Activated CD8-positive, alpha-beta T cell treated with anti-CD3 and anti-CD28 coated beads for 36 hours (primary cell): ENCODE data around the gene SDC3. TPM values are rescaled to one million over a fixed set of nuclear protein-coding genes. Genes with fewer than 3 reads are reported as not detected.

Experiments
- ATAC-seq: fragments of 200-7000 bp; cut with Tn5 transposase; one replicate; pipeline ENCODE4 v1.10.0; 2021; ENCODE audit warnings: mild to moderate bottlenecking, moderate library complexity
- CTCF ChIA-PET: fragments of 350-600 bp; sonication (Branson Sonifier 250); formaldehyde crosslinking; loops from one replicate; lab custom pipeline; 2021; ENCODE audit warnings: antibody characterized with exemption; lab: Charles Lee
- POLR2A ChIA-PET: fragments of 350-600 bp; sonication (Branson Sonifier 250); formaldehyde crosslinking; loops from one replicate; lab custom pipeline; 2021; ENCODE audit warnings: antibody characterized with exemption; lab: Charles Lee
- DNase-seq: peaks from one replicate; pipeline ENCODE4 v3.0.0-alpha.2; 2020
- H3K27ac Mint-ChIP-seq: one replicate; pipeline ENCODE4 v1.8.0; 2021; ENCODE audit warnings: mild to moderate bottlenecking, mixed read lengths
- H3K27me3 Mint-ChIP-seq: one replicate; pipeline ENCODE4 v1.8.0; 2021; ENCODE audit warnings: mixed read lengths
- H3K36me3 Mint-ChIP-seq: one replicate; pipeline ENCODE4 v1.8.0; 2021; ENCODE audit warnings: low read depth, mixed read lengths
- H3K4me1 Mint-ChIP-seq: one replicate; pipeline ENCODE4 v1.8.0; 2021; ENCODE audit warnings: low read depth, mixed read lengths
- H3K4me3 Mint-ChIP-seq: one replicate; pipeline ENCODE4 v1.8.0; 2021; ENCODE audit warnings: mild to moderate bottlenecking, moderate library complexity, mixed read lengths
- H3K9me3 Mint-ChIP-seq: one replicate; pipeline ENCODE4 v1.8.0; 2021; ENCODE audit warnings: mixed read lengths
- CTCF ChIP-seq: fragments of 200-600 bp; IDR thresholded peaks from one replicate; pipeline ENCODE4 v1.8.0; 2022; ENCODE audit warnings: antibody characterized with exemption, mild to moderate bottlenecking
- intact Hi-C: fragments of 100-400 bp; cut with micrococcal nuclease; formaldehyde crosslinking; loops from one replicate; pipeline ENCODE4 v1.10.0; 2022
- total RNA-seq, 2 experiments: library from RNA; stranded (reverse); gene quantifications; one replicate each; pipeline ENCODE4 v1.2.3, GENCODE V29; 2021

The SDC3 gene
- total RNA-seq, 2 experiments from 2014 or later, result 0.04 to 0.14 TPM

- Mint-ChIP-seq H3K4me3 (no peak overlapping the region), H3K36me3 (no peaks in the 10 kb centered on the region), H3K27me3 (peaks cover 9% of the 10 kb centered on the region), H3K4me1 (peaks cover 2% of the 10 kb centered on the region), H3K9me3 (no peaks in the 10 kb centered on the region), H3K27ac (no peak overlapping the region)
- intact Hi-C loops, result loop anchor here (5.0 kb wide), 1 partner anchor 193 kb away; the partner anchor contains the start of gene MATN1
- no peak for TF ChIP-seq CTCF
- ATAC-seq (no peak), DNase-seq (no peak)
- CTCF ChIA-PET, result interaction anchor here (0.5 to 8.0 kb wide), 6 partner anchors 9 to 195 kb away, joined by 3 to 216 read pairs (median 26); no protein-coding TSS in a partner anchor
- POLR2A ChIA-PET, result interaction anchor here (1.0 to 1.7 kb wide), 2 partner anchors 15 to 120 kb away, joined by 3 read pairs; no protein-coding TSS in a partner anchor
Measured at GRCh38 chr1:30914931-30915330, 6.4 kb upstream of the SDC3 start.

DNA sequence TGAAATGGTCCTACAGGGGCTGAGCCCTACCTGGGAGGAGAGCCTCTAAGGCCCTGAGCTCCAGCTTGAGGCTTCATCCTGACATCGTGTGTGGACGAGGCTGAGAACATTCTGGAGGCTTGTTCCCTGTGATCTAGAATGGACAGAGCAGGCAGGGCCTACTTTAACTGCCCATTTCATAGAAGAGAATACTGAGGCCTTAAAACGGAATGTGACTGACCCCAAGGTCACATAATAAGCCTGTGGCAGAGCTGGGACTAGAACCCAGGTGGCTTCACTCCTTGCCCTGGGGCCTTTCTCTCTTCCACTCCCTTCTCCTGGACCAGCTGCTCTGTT is 6.0 kb upstream of the SDC3 start:
- H3K4me1 Mint-ChIP-seq, result peaks cover 4% of the 10 kb centered on the region
- H3K36me3 Mint-ChIP-seq, result no peaks in the 10 kb centered on the region
- CTCF ChIA-PET, result interaction anchor here (0.5 to 8.0 kb wide), 6 partner anchors 9 to 195 kb away, joined by 3 to 216 read pairs (median 24); no protein-coding TSS in a partner anchor
- DNase-seq (no peak), ATAC-seq (no peak)
- no peak for TF ChIP-seq CTCF
- H3K27me3 Mint-ChIP-seq, result peaks cover 13% of the 10 kb centered on the region
- H3K27ac Mint-ChIP-seq, result no peak overlapping the region
- intact Hi-C loops, result loop anchor here (5.0 kb wide), 1 partner anchor 192 kb away; the partner anchor contains the start of gene MATN1
- H3K9me3 Mint-ChIP-seq, result no peaks in the 10 kb centered on the region
- POLR2A ChIA-PET, result interaction anchor here (1.0 to 1.7 kb wide), 2 partner anchors 15 to 120 kb away, joined by 3 read pairs; no protein-coding TSS in a partner anchor
- H3K4me3 Mint-ChIP-seq, result no peak overlapping the region

DNA sequence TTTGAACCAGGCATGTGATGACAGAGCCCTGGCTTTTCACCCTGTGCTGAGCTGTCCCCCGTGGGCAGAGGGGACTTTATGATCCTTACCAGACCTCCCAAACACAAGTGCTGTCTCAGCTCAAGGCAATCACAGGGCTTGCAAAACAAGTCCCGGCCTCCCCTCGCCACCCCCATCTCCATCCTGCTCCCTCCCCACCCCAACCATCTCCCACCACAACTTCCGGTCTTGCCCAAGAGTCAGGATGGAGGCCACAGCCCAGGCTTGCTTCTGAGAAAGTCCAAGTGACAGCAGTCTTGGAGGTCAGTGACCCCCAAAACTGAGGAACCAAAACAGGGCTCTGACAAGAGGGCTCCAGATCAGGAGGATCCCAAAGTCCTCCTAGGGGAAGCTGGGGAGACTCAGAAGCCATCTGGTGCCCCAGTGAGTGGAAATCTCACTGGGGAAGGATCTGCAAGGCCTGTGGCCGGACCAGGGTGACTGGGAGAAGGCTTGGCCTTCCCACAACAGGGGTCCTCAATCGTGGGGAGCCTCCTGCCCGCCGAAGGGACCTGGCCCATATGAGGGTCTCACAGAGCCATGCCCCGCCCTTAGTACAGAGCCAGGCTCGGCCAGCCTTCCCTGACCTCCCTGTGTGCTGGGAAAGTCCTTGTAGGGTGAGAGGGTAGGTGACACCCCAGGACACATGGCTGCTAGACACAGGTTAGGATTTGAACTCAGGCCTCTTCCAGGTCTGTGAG is 4.5 kb upstream of the SDC3 start:
- Mint-ChIP-seq H3K27me3 (peaks cover 20% of the 10 kb centered on the region), H3K9me3 (no peaks in the 10 kb centered on the region), H3K27ac (no peak overlapping the region), H3K4me3 (no peak overlapping the region), H3K4me1 (peaks cover 3% of the 10 kb centered on the region), H3K36me3 (no peaks in the 10 kb centered on the region)
- POLR2A ChIA-PET, result interaction anchor here (1.7 kb wide), 1 partner anchor 118 kb away, joined by 3 read pairs; no protein-coding TSS in a partner anchor
- CTCF ChIA-PET, result interaction anchor here (1.1 to 8.0 kb wide), 7 partner anchors 15 to 193 kb away, joined by 3 to 216 read pairs (median 19); no protein-coding TSS in a partner anchor
- intact Hi-C loops, result loop anchor here (5.0 kb wide), 1 partner anchor 191 kb away; the partner anchor contains the start of gene MATN1
- ATAC-seq (no peak), DNase-seq (no peak)
- TF ChIP-seq CTCF, result no peak

- Mint-ChIP-seq H3K27ac (no peak overlapping the region), H3K27me3 (peaks cover 28% of the 10 kb centered on the region), H3K36me3 (no peaks in the 10 kb centered on the region), H3K4me3 (no peak overlapping the region), H3K4me1 (peaks cover 9% of the 10 kb centered on the region), H3K9me3 (no peaks in the 10 kb centered on the region)
- CTCF ChIA-PET, result interaction anchor here (0.6 to 8.0 kb wide), 12 partner anchors 9 to 192 kb away, joined by 3 to 216 read pairs (median 5); partner anchors contain the start of gene MATN1
- TF ChIP-seq CTCF, result no peak
- DNase-seq (peak; percentile 45), ATAC-seq (peak; percentile 60)
- intact Hi-C loops, result loop anchor here (5.0 kb wide), 1 partner anchor 190 kb away; the partner anchor contains the start of gene MATN1
- POLR2A ChIA-PET, result interaction anchor here (1.4 kb wide), 1 partner anchor 125 kb away, joined by 4 read pairs; no protein-coding TSS in a partner anchor
Measured at GRCh38 chr1:30912224-30912623, 3.7 kb upstream of the SDC3 start.
